ENCODE measurements around the gene SBF2. TPM values are rescaled to one million over a fixed set of nuclear protein-coding genes. Genes with fewer than 3 reads are reported as not detected.

Gene SBF2
- total RNA-seq, 1 donor from 2014 or later = 24.0 TPM

DNA sequence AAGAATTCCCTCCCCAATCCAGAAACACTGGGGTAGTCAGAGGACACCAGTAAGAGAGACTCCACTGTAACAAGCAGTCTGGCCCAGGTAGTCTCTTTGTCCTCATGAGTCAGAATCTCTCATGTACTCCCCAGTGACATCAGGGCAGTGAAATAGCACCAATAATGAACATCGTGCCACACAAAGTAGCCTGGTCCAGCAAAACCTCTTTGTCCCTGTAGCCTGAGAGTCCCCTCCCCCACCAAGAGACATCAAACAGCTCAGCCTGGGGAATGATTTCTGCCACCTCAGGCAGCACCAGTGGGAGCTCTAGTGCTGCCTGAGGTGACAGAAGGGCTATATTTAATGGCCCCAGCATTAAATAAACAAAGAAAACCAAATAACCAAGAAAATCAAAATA is 88.1 kb downstream of the SBF2 start:
- peak; percentile 83 for FAIRE-seq
- peak; percentile 10 for DNase-seq (ENCODE audit: low read depth)
- TF ChIP-seq, protein P1, sequence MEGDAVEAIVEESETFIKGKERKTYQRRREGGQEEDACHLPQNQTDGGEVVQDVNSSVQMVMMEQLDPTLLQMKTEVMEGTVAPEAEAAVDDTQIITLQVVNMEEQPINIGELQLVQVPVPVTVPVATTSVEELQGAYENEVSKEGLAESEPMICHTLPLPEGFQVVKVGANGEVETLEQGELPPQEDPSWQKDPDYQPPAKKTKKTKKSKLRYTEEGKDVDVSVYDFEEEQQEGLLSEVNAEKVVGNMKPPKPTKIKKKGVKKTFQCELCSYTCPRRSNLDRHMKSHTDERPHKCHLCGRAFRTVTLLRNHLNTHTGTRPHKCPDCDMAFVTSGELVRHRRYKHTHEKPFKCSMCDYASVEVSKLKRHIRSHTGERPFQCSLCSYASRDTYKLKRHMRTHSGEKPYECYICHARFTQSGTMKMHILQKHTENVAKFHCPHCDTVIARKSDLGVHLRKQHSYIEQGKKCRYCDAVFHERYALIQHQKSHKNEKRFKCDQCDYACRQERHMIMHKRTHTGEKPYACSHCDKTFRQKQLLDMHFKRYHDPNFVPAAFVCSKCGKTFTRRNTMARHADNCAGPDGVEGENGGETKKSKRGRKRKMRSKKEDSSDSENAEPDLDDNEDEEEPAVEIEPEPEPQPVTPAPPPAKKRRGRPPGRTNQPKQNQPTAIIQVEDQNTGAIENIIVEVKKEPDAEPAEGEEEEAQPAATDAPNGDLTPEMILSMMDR (IDR thresholded peaks at IDR 0.05; ENCODE audit: insufficient read depth, low read length, severe bottlenecking) = no peak
- no peaks in the 10 kb centered on the region for H3K27me3 ChIP-seq (ENCODE audit: control insufficient read depth, insufficient read depth, low read length)
- H3K36me3 ChIP-seq (ENCODE audit: control insufficient read depth, insufficient read depth, low read length) = no peaks in the 10 kb centered on the region
- H3K4me3 ChIP-seq (ENCODE audit: low read depth, low read length) = no peak overlapping the region

DNA sequence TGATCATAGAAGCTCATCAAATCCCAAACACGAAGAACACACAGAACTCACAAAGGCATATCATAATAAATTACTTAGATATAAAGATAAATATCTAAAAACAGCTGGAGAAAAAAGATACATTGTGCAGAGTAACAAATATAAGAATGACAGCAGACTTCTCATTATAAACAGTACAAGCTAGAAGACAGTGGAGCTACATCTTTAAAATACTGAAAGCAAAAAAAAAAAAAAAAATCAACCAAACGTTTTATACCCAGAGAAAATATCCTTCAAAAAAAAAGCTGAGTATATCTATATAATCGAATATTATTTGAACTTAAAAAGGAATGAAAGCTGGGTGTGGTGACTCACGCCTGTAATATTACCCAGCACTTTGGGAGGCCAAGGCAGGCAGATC is 90.0 kb downstream of the SBF2 start:
- DNase-seq (ENCODE audit: low read depth) (no peak), FAIRE-seq (no peak)
- H3K36me3 ChIP-seq (ENCODE audit: control insufficient read depth, insufficient read depth, low read length) = no peaks in the 10 kb centered on the region
- TF ChIP-seq, protein P1 (IDR thresholded peaks at IDR 0.05; ENCODE audit: insufficient read depth, low read length, severe bottlenecking) = no peak
- no peak overlapping the region for H3K4me3 ChIP-seq (ENCODE audit: low read depth, low read length)
- no peaks in the 10 kb centered on the region for H3K27me3 ChIP-seq (ENCODE audit: control insufficient read depth, insufficient read depth, low read length)

DNA sequence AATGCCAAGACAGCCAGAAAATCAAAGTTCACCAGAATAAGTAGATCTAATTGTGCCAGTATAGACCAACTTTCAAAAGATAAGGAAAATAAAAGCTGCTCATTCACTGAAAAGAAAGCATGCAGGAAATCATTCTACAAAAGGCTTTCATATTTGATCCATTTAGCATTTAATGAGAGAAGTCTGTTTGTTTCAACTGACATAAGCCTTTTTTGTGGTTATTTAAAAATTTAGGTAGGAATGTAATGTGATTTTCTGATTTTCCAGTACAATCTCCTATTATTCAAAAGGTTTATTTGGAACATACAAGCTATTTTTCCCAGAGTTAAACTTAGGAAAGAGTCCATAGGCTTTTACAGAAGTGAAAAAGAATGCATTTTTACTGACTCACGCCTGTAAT is 92.7 kb downstream of the SBF2 start:
- TF ChIP-seq, protein P1 (IDR thresholded peaks at IDR 0.05; ENCODE audit: insufficient read depth, low read length, severe bottlenecking) = no peak
- Histone ChIP-seq H3K27me3 (ENCODE audit: control insufficient read depth, insufficient read depth, low read length) (no peaks in the 10 kb centered on the region), H3K36me3 (ENCODE audit: control insufficient read depth, insufficient read depth, low read length) (no peaks in the 10 kb centered on the region), H3K4me3 (ENCODE audit: low read depth, low read length) (no peak overlapping the region)
- DNase-seq (ENCODE audit: low read depth) (no peak), FAIRE-seq (no peak)

GRCh38 chr11:10197091-10197490 is 96.9 kb downstream of the SBF2 start:
- H3K4me3 ChIP-seq (ENCODE audit: low read depth, low read length) = no peak overlapping the region
- no peaks in the 10 kb centered on the region for H3K36me3 ChIP-seq (ENCODE audit: control insufficient read depth, insufficient read depth, low read length)
- FAIRE-seq (no peak), DNase-seq (ENCODE audit: low read depth) (no peak)
- no peaks in the 10 kb centered on the region for H3K27me3 ChIP-seq (ENCODE audit: control insufficient read depth, insufficient read depth, low read length)
- TF ChIP-seq, protein P1 (IDR thresholded peaks at IDR 0.05; ENCODE audit: insufficient read depth, low read length, severe bottlenecking) = no peak

- Histone ChIP-seq H3K36me3 (ENCODE audit: control insufficient read depth, insufficient read depth, low read length) (no peaks in the 10 kb centered on the region), H3K27me3 (ENCODE audit: control insufficient read depth, insufficient read depth, low read length) (no peaks in the 10 kb centered on the region), H3K4me3 (ENCODE audit: low read depth, low read length) (no peak overlapping the region)
- FAIRE-seq (no peak), DNase-seq (ENCODE audit: low read depth) (no peak)
- TF ChIP-seq, protein P1 (IDR thresholded peaks at IDR 0.05; ENCODE audit: insufficient read depth, low read length, severe bottlenecking) = no peak
Observed at GRCh38 chr11:10192036-10192435, 102.0 kb downstream of the SBF2 start.

DNA sequence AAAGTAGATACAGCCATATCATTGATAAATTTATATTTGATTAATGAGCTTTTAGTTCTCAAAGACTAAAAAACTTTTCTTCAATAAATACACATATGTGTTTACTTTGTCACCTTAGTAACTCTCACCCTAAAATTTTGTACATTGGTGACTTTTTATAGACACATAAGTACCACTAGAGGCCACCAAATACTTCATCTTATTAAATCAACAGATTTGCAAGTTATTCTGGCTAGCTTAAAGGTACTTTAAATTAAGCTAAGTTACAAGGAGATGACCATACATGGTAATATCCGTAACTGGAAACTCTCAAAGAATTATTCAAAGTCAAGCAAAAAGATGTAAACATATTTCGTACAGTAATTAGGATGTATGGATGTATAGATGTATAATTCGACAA is 112.2 kb downstream of the SBF2 start:
- no peak for FAIRE-seq

More for the DNA sequence above, 112.2 kb downstream of the SBF2 start:
- no peaks in the 10 kb centered on the region for H3K36me3 ChIP-seq (ENCODE audit: control insufficient read depth, insufficient read depth, low read length)
- no peak overlapping the region for H3K4me3 ChIP-seq (ENCODE audit: low read depth, low read length)
- TF ChIP-seq, protein P1 (IDR thresholded peaks at IDR 0.05; ENCODE audit: insufficient read depth, low read length, severe bottlenecking) = no peak
- peak; percentile 48 for DNase-seq (ENCODE audit: low read depth)
- no peaks in the 10 kb centered on the region for H3K27me3 ChIP-seq (ENCODE audit: control insufficient read depth, insufficient read depth, low read length)

All from bronchial epithelial cell (primary cell).